GM18870 (cell line): ENCODE data around the gene TNS4.

Experiments
- ATAC-seq: cut with Tn5 transposase; IDR thresholded peaks from one replicate; pipeline ENCODE4 v1.9.1; 2021; ENCODE audit warnings: moderate library complexity; ENCODE audit not compliant: unreplicated experiment

TNS4 gene

DNA sequence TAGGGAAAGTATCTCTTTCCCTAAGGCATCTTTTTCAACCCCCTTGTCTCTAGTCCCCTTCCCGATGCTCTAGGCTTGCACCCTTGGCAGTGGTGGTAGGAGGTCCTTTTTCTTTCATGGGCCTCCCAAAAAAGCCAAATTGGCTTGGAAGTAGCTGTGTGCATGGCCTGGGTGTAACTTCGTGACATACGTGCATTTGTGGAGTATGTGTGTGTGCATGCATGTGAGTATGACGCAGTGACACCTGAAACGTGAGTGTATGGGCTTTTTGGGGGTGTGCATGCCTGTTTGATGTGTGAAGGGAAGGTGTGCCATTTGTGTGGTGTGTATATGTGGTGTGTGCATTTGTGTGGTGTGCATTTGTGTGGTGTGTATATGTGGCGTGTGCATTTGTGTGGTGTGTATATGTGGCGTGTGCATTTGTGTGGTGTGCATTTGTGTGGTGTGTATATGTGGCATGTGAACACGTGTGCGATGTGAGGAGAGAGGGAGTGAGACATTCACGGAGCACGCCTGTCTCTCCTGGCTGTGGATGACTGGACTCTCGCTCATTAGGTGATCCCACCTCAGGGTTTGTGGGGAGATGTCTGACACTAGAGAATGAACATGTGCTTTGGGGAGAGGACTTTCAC is 42.5 kb downstream of the TNS4 start:
- ATAC-seq = no peak

DNA sequence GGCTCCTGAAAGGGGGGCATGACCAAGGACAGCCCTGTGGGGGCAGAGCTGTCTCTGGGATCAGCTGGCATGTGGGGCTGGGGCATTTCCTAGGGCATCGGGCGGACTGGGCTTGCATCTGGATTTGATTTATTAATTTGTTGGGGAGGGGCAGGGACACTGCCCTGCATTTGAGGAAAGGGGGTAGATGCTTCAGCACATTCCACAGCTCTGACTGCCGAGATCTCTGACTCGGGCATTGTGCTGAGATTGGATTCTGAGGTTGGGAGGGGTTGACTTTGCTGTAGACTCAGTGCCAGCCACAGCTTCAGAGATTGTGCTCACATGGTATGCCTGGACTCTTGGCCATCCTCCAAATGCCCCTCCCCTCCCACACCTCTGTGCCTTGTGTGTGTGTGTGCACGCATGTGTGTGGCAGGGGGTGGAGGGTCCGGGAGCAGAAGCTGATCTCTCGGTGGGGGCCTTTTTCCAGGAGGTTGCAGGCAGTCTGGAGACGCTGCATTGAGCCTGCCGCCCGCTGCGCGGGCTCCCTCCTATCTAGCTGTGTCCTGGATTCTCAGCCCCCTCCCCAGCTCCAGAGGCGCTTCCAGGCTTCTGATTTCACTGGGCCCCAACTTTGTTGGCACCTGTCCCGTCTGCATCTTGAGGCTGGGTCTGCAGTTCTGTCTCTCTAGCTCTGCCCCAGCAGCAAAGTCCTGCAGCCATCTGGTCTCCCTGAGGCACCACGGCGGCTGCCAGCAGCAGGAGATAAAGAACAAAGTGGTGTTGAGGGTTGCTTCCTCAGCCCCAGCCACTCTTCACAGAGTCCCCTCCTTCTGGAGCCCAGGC is 43.2 kb downstream of the TNS4 start:
- no peak for ATAC-seq

DNA sequence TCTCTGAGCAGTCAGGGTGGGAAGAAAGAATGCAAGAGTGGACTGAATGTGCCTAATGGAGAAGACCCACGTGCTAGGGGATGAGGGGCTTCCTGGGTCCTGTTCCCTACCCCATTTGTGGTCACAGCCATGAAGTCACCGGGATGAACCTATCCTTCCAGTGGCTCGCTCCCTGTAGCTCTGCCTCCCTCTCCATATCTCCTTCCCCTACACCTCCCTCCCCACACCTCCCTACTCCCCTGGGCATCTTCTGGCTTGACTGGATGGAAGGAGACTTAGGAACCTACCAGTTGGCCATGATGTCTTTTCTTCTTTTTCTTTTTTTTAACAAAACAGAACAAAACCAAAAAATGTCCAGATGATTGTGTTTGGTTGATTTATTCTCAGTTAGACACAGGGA is 44.1 kb downstream of the TNS4 start:
- ATAC-seq = no peak

DNA sequence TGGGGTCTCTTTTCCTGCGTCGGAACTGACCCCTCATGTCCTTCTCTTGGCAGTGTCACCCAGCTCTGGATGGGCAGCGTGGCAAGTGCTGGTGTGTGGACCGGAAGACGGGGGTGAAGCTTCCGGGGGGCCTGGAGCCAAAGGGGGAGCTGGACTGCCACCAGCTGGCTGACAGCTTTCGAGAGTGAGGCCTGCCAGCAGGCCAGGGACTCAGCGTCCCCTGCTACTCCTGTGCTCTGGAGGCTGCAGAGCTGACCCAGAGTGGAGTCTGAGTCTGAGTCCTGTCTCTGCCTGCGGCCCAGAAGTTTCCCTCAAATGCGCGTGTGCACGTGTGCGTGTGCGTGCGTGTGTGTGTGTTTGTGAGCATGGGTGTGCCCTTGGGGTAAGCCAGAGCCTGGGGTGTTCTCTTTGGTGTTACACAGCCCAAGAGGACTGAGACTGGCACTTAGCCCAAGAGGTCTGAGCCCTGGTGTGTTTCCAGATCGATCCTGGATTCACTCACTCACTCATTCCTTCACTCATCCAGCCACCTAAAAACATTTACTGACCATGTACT is 44.9 kb downstream of the TNS4 start:
- no peak for ATAC-seq

DNA sequence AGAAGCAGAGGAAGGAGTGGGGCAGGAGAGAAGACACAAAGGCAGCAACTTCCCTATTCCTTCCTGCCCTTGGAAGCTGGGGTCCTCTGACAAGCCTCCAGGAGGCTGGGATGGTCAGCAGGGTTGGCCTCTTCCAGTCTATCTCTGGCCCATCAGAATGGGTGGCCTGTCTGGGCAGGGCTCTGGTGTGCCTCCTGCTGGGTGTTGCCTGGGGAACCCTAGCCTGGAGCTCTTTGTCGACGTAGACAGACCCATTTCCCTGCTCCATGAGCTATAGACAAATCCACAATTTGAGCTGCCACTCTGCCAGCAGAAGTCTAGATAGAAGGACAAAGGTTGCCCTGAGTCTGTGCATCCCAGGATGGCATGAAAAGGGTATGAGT is 46.8 kb downstream of the TNS4 start:
- no peak for ATAC-seq

DNA sequence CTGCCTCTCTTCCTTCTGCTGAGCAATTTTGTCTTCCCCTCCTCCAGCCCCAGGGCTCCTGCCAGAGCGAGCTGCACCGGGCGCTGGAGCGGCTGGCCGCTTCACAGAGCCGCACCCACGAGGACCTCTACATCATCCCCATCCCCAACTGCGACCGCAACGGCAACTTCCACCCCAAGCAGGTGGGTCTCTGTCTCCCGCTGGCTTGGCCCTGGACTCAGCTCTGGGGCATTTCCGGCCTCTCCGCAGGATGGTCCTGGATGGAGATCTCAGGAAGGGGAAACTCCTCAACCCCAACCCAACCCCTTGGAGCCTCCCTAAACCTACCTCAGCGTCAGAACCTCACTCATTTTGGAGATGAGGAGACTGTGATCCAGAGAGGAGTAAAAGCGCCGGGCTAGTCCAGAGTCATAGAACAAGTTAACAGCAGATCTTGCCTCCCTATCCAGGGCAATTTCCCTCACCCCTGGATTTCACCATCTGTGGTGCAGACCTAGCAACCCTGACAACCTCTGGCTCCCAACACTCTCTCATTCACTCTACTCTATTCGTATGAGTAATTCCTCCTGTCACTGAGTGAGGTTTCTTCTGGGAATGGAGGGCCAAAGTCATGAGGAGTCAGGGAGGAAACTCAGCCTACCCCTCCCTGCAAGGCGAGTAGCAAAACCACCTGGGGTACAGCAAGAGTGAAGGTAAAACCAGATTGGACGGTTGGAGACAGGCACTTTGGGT is 47.4 kb downstream of the TNS4 start:
- ATAC-seq = no peak

DNA sequence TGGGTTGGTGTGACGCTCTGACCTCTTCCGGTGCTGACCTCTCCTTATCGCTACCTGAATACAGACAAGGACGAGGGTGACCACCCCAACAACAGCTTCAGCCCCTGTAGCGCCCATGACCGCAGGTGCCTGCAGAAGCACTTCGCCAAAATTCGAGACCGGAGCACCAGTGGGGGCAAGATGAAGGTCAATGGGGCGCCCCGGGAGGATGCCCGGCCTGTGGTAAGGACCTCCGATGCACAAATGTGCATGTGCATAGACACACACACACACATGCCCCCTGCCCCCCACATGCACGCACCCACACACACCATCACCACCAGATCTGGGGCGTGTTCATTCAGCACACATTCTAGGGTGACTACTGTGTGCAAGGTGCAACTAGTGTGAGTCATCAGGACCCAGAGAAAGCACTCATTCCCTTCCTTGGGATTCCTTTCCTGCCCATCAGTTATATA is 48.5 kb downstream of the TNS4 start:
- no peak for ATAC-seq

DNA sequence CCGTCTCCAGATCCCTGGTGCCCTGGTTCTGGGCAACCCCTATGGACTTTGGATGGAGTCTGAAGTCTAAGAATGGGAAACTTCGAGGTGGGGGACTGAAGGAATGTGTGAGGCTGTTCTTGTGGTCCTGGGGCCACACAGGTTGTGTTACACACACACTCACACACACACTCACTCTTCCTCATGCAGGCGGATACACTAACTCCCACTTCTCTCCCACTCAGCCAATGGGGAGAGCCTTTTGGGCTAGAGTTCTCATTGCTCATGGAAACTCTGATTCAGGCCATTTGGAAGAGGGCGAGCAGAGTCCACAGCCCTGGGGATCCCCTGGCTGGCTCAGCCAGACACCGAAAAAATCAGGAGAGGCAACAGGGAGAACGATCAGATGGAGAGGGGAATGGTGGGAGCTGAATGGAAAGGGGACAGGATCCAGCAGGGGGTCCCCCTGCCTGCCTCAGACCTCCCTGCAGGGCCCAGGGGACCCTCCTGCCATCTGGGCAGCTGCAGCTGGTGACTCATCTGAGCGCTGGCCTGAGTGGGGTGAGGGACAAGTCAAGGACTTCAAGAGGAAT is 49.1 kb downstream of the TNS4 start:
- ATAC-seq = no peak

DNA sequence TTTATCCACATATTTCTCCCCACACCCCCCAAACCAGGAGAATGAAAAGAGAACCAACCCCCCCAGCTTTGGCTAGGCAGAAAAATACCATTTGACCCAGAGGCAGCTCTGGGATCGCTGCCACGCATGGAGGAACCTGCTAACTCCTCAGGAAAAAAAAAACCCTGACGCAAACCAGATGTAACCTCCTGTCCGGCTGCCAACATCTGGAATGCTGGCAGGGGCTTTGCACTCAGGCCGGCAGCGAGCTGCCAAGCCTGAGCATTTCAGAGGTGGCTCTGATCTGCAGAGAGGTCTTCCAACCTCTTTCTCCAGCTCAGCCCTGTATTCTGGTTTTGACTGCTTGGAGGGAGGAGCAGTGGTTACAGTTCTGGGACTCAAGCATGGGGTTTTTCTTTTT is 50.0 kb downstream of the TNS4 start:
- no peak for ATAC-seq

DNA sequence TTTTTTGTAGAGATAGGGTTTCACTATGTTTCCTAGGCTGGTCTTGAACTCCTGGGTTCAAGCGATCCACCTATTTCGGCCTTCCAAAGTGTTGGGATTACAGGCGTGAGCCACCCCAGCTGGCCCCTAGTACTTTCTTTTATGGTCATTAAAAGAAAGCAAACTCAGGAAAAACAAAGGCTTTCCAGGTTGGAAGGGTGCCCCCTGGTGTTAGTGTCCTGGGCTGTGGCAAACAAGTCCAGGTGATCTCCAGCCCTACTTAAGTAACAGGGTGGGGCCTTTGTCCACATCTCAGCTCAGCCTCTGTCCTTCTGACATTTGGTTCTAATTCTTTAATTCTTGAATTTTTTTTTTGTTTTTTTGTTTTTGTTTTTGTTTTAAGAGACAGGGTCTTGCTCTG is 51.2 kb downstream of the TNS4 start:
- no peak for ATAC-seq

DNA sequence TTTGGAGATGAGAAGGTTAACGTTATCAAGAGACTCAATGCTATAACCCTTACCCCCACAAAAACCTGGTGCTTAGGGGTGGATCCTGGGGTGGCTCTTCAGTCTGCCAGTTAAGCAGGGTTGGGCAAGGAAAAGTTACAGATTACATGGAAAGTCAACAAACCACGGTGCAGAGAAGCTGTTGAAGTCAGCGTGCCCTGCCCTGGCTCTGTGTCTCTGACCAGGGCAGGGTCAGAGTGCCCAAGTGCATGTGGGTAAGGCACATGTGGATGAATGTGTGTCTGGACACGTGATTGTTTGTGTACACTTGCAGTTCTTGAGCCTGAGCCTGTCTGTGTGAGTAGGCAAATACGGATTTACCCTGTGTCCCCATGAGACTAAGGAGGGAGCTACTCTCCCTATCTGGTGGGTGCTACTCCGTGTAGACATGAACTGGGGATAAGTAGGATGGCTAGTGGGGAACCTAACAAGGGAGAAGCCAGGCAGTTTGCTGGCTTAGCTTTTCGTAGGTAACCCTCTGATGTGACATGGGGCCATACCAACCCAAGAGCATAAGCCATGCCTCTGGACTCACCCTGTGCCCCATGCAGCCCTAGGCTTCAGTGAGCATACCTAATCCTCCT is 52.7 kb downstream of the TNS4 start:
- ATAC-seq = no peak

DNA sequence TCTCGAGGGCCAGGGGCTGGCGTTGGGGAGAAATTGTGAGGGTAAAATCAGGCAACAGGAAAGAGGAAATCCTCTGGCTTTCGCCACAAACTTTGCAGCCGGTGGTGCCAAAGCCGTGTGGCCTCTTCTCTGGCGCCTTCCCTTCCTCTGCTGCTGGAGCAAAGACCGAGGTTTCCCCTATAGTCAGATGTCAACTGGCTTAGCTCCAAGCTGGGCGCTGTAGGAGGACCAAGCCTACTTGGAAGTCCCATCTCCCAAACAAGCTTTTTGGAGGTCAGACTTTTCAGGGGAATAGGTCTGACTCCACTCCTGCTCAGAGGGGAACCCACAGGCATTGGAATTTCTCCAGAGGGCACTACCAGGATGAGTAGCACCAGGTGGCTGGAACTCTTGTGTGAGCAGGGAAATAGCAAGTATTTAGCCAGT is 53.2 kb downstream of the TNS4 start:
- no peak for ATAC-seq

DNA sequence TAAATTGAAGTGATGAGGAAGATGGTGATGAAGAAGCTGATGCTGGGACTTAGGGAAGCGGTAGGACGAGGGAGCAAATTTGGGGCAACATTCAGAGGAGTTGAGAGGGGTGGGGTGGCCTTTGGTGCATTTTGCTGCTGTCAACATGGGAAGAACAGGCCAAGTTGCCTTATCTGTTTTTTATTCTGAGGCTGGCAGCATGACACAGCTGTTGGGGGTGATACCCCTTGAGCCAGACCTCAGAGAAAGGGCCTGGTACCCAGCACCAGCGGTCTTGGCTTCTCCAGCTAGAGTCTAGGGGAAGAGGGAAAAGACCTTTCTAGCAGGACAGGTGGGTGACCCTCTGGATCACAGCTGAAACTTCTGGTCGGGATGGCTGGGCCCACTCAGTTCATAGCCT is 53.6 kb downstream of the TNS4 start:
- no peak for ATAC-seq

DNA sequence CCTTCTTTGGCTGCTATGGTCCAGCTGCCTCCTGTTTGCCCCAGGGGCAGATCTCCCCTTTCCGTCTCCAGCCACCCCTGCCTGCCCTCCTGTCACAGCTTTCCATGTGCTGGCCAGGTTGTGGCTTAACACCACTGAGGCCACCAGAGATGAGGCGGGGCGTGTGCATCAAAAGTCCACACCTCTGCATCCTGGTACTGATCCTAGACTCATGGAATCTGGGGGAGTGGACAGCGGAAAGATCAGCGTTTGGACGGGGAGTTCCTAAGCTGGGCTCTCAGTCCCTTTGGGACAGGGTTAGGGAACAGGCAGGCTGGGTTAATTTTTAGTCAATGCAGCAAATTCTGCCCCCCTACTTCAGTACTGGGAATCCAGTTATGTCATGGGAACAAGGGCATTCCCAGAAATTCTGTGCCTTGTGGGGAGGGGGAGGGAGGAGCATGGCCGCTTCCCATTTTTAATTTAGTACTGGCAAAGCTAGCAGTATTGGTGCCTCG is 54.2 kb downstream of the TNS4 start:
- ATAC-seq = no peak

DNA sequence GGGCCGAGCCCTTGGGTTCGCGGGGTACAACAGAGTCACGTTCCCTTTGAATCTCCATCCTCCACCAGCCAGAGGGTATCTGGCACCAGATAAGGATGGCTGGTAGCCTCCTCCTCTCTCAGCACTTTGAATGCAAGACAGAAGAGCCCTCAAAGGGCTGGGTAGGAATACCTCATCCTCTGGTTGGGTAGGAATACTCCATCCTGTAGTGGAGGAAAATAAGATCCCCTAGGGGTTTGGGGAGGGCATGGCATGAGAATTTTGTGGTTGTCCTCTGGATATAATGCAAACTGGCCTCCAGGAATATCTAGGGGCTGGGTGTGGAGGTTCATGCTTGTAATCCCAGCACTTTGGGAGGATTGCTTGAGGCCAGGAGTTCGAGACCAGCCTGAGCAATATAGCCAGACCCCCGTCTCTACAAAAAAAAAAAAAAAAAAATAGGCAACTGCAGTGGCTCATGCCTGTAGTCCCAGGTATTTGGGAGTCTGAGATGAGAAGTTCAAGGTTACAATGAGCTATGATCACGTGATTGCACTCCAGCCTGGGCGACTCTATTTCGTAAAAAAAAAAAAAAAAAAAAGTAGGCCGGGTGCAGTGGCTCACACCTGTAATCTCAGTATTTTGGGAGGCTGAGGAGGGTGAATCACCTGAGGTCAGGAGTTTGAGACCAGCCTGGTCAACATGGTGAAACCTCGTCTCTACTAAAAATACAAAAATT is 55.5 kb downstream of the TNS4 start:
- no peak for ATAC-seq

DNA sequence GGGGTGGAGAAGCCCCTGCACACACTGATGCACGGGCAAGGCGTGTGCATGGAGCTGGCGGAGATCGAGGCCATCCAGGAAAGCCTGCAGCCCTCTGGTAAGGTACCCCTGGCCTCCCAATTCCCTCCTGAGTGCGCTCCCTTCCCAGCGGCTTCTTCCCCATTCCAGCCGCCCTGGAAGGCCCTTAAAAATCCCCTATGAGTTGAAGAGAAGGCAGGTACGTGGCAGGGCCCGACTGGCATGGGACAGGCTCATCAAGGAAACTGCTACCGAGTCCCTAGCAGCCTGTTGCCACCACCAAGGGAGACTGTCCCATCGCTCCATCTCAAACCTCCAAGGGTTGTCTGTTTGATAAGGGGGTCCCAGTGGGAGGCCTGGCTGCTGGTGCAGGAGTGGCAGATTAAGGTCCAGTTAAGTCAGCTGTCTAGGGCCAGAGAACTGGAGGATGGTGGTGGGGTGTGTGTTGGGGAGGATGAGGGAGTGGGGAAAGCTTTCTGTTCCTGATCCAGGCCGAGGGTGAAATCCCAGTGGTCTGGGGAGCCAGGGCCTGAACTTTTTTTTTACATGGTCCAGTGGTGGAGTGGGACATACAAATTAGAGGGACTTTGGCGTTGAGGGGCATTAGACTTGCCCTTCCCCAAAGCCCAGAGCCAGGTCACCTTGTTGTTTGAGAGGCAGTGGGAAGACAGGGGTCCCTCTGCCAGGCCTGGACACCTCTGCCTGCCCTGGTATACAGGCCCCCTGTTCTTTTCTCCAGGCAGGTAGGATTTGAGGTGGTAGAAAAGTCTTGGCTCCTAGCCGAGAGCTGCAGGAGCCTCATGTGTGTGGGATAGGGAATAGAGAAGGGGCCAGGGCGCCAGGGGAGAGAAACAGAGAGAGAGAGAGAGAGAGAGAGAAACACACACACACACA is 57.2 kb downstream of the TNS4 start:
- no peak for ATAC-seq

DNA sequence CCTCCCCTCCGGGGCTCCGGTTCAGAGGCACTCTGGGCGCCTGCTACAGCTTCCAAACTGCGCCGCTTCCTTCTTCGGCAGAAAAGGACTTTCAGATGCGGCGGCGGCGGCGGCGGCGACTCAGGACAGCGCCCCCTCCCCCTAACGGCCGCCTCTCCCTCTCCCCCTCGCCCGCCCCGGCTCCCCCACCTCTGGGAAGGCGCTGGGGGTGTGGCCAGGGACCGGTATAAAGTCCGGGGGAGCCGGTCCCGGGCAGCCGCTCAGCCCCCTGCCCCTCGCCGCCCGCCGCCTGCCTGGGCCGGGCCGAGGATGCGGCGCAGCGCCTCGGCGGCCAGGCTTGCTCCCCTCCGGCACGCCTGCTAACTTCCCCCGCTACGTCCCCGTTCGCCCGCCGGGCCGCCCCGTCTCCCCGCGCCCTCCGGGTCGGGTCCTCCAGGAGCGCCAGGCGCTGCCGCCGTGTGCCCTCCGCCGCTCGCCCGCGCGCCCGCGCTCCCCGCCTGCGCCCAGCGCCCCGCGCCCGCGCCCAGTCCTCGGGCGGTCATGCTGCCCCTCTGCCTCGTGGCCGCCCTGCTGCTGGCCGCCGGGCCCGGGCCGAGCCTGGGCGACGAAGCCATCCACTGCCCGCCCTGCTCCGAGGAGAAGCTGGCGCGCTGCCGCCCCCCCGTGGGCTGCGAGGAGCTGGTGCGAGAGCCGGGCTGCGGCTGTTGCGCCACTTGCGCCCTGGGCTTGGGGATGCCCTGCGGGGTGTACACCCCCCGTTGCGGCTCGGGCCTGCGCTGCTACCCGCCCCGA is 58.0 kb downstream of the TNS4 start, which contains the start of gene IGFBP4:
IGFBP4 (plus strand) TSS at position 255 of the 792 bp plus-strand sequence; CDS start at position 541, 286 bp downstream.
- no peak for ATAC-seq
